GM12878 (cell line): ENCODE measurements around the gene GRB10. TPM values are rescaled to one million over a fixed set of nuclear protein-coding genes. Genes with fewer than 3 reads are reported as not detected.

ENCODE experiments used
- ATAC-seq: fragments of 200-7000 bp; cut with Tn5 transposase; 3 replicates; pipeline ENCODE4 v1.9.1; 2020; ENCODE audit warnings: mild to moderate bottlenecking, moderate library complexity
- BruUV-seq: library from RNA; stranded (reverse); fragments of 400-500 nt; replicated peaks from 2 replicates; lab custom pipeline; 2021; lab: Mats Ljungman, UMichigan
- CTCF ChIA-PET: fragments of 300-600 bp; sonication (Branson Sonifier 250); formaldehyde crosslinking; extraction: SDS; loops from one replicate; lab custom pipeline; 2021; ENCODE audit warnings: inconsistent platforms; lab: Yijun Ruan, JAX
- POLR2A ChIA-PET: fragments of 350-600 bp; formaldehyde crosslinking; extraction: SDS; loops from one replicate; lab custom pipeline; 2021; ENCODE audit warnings: inconsistent platforms; lab: Charles Lee
- RAD21 ChIA-PET: fragments of 300-600 bp; sonication (Branson Sonifier 250); formaldehyde crosslinking; loops from one replicate; lab custom pipeline; 2023; ENCODE audit warnings: antibody characterized with exemption; ENCODE audit not compliant: unreplicated experiment; lab: Charles Lee
- SMC1A ChIA-PET: fragments of 300-600 bp; sonication (Branson Sonifier 250); formaldehyde crosslinking; loops from one replicate; lab custom pipeline; 2023; ENCODE audit not compliant: unreplicated experiment, uncharacterized antibody; lab: Charles Lee
- DNase-seq: peaks from one replicate; pipeline ENCODE4 v3.0.0-alpha.2; 2011; ENCODE audit warnings: low read depth, low spot score
- FAIRE-seq: peaks from 3 replicates; lab custom pipeline; 2011; peaks lifted over from hg19 to GRCh38; lab: Jason Lieb, UNC
- H2AFZ ChIP-seq: 2 replicates; pipeline ENCODE4 v1.6.0; 2011; ENCODE audit warnings: low read depth, low read length, control low read depth; ENCODE audit not compliant: control insufficient read depth
- H3K27ac ChIP-seq: 2 replicates; pipeline ENCODE4 v1.5.1; 2011; ENCODE audit warnings: control low read depth; ENCODE audit not compliant: control insufficient read depth, insufficient read depth
- H3K27me3 ChIP-seq, 2 experiments: replicated peaks in 1 of 2; 2 replicates each; pipeline versions ENCODE4 v1.6.0 to v1.6.1; 2011; ENCODE audit warnings: low read length in 1 of 2; ENCODE audit not compliant: control insufficient read depth in 2 of 2, insufficient read depth in 2 of 2
- H3K36me3 ChIP-seq, 2 experiments: 2 replicates each; pipeline ENCODE4 v1.5.1; 2011; ENCODE audit warnings: low read length in 1 of 2; ENCODE audit not compliant: control insufficient read depth in 2 of 2, insufficient read depth in 2 of 2
- H3K4me1 ChIP-seq: 2 replicates; pipeline ENCODE4 v1.6.1; 2011; ENCODE audit warnings: mild to moderate bottlenecking, low read length, moderate library complexity, mixed read lengths; ENCODE audit not compliant: control insufficient read depth, insufficient read depth
- H3K4me2 ChIP-seq: 2 replicates; pipeline ENCODE4 v1.6.0; 2011; ENCODE audit warnings: control low read depth; ENCODE audit not compliant: control insufficient read depth, insufficient read depth
- H3K4me3 ChIP-seq: fragments of 200-600 bp; sonication (generic); 2 replicates; pipeline ENCODE4 v1.5.1; 2016
- H3K79me2 ChIP-seq: 2 replicates; pipeline ENCODE4 v1.6.0; 2011; ENCODE audit warnings: low read length; ENCODE audit not compliant: control insufficient read depth, insufficient read depth
- H3K9ac ChIP-seq: 2 replicates; pipeline ENCODE4 v1.8.0; 2011; ENCODE audit warnings: low read length, control low read depth, mixed read lengths; ENCODE audit not compliant: control insufficient read depth, insufficient read depth
- H3K9me3 ChIP-seq: replicated peaks from 3 replicates; pipeline ENCODE4 v1.5.1; 2011; ENCODE audit warnings: mild to moderate bottlenecking, low read length; ENCODE audit not compliant: control insufficient read depth, insufficient read depth
- H4K20me1 ChIP-seq: 2 replicates; pipeline ENCODE4 v1.6.0; 2011; ENCODE audit not compliant: control insufficient read depth, insufficient read depth
- ASH2L ChIP-seq: fragments of 300-600, 200-600 bp; sonication (generic); IDR thresholded peaks from 2 replicates; pipeline ENCODE4 v1.6.1; 2017; ENCODE audit warnings: low read depth, mild to moderate bottlenecking, borderline replicate concordance
- BACH1 ChIP-seq: fragments of 450-650 bp; IDR thresholded peaks from 2 replicates; pipeline ENCODE4 v1.6.1; 2017; ENCODE audit warnings: mild to moderate bottlenecking, borderline replicate concordance
- EZH2 ChIP-seq: IDR thresholded peaks from 2 replicates; pipeline ENCODE4 v1.6.1; 2012; ENCODE audit warnings: low read depth, mild to moderate bottlenecking, control low read depth, inconsistent platforms, low read length, borderline replicate concordance; ENCODE audit not compliant: control insufficient read depth
- FOS ChIP-seq: IDR thresholded peaks from 3 replicates; pipeline ENCODE4 v1.6.1; 2011; ENCODE audit warnings: borderline replicate concordance; ENCODE audit not compliant: insufficient read length; ENCODE audit errors: extremely low read depth
- IKZF1 ChIP-seq: fragments of 450-650 bp; conservative IDR thresholded peaks from 2 replicates; pipeline ENCODE4 v1.6.1; 2017; ENCODE audit warnings: antibody characterized with exemption, mild to moderate bottlenecking
- LARP7 ChIP-seq: fragments of 450-650 bp; IDR thresholded peaks from 2 replicates; pipeline ENCODE4 v1.6.1; 2017; ENCODE audit warnings: mild to moderate bottlenecking
- MEF2A ChIP-seq: IDR thresholded peaks from 2 replicates; pipeline ENCODE4 v1.6.1; 2011; ENCODE audit warnings: low read depth, mild to moderate bottlenecking, low read length, moderate library complexity; ENCODE audit not compliant: insufficient read depth
- NBN ChIP-seq: fragments of 450-650 bp; IDR thresholded peaks from 2 replicates; pipeline ENCODE4 v1.6.1; 2016
- PML ChIP-seq: IDR thresholded peaks from 2 replicates; pipeline ENCODE4 v1.6.1; 2012; ENCODE audit warnings: low read length, inconsistent platforms
- RCOR1 ChIP-seq: conservative IDR thresholded peaks from 2 replicates; pipeline ENCODE4 v1.6.1; 2012; ENCODE audit warnings: low read depth, low read length, improper control_type of control experiment
- SMC3 ChIP-seq: IDR thresholded peaks from 2 replicates; pipeline ENCODE4 v1.6.1; 2011; ENCODE audit warnings: low read length, improper control_type of control experiment, borderline replicate concordance
- STAT1 ChIP-seq: fragments of 450-650 bp; conservative IDR thresholded peaks from 2 replicates; pipeline ENCODE4 v1.6.1; 2014; ENCODE audit warnings: antibody characterized with exemption, mild to moderate bottlenecking
- TCF3 ChIP-seq: IDR thresholded peaks from 2 replicates; pipeline ENCODE4 v1.6.1; 2012; ENCODE audit warnings: low read depth, mild to moderate bottlenecking, low read length, borderline replicate concordance; ENCODE audit not compliant: insufficient read depth
- TCF7 ChIP-seq: IDR thresholded peaks from 2 replicates; pipeline ENCODE4 v1.6.1; 2014; ENCODE audit warnings: antibody characterized with exemption, borderline replicate concordance
- WGBS: methylation state at CpG from one replicate; pipeline ENCODE4 v1.1.6; 2016; ENCODE audit warnings: low lambda C conversion rate; ENCODE audit not compliant: insufficient replicate concordance, insufficient coverage; ENCODE audit errors: missing lambda C conversion rate; 5-methylcytosine and 5-hydroxymethylcytosine counted together
- in situ Hi-C: fragments of 300-500 bp; cut with MboI; formaldehyde crosslinking; loops from 9 replicates; pipeline ENCODE4 v1.14.3; 2018; ENCODE audit warnings: mixed read lengths
- intact Hi-C: fragments of 100-400 bp; cut with micrococcal nuclease; formaldehyde crosslinking; loops from one replicate; pipeline ENCODE4 v1.14.2; 2022; ENCODE audit not compliant: unreplicated experiment
- polyA plus RNA-seq, 11 experiments: library from polyadenylated mRNA; depleted of rRNA in 4 of 11; unstranded in 6 of 11; stranded (reverse) in 5 of 11; fragments of >200 nt; fragmentation: Nextera tagmentation in 4 of 11; fragmentation: Illumina TruSeq in 1 of 11; extraction: Ambion mirVana in 4 of 11; extraction: Trizol in 1 of 11; gene quantifications; 1 replicate in 1 of 11; 2 replicates in 10 of 11; pipeline versions ENCODE4 v1.2.1 to v1.2.3, GENCODE V29; 2011 to 2016; ENCODE audit warnings: inconsistent platforms in 2 of 11, missing spikeins in 2 of 11, low read depth in 1 of 11
- total RNA-seq, 4 experiments: library from RNA; depleted of rRNA in 3 of 4; stranded (reverse); fragments of >200 nt in 3 of 4; fragmentation: Illumina TruSeq in 1 of 4; extraction: Trizol in 1 of 4; gene quantifications; 2 replicates each; pipeline versions ENCODE4 v1.2.1 to v1.2.3, GENCODE V29; 2013 to 2021
- TF ChIP-seq, protein P1 (sequence below): IDR thresholded peaks from 2 replicates; pipeline ENCODE4 v1.6.1; 2012; ENCODE audit warnings: low read depth, low read length, improper control_type of control experiment
- TF ChIP-seq, protein P2 (sequence below): fragments of 450-650 bp; formaldehyde crosslinking; IDR thresholded peaks from 2 replicates; pipeline ENCODE4 v1.4.0; 2022; ENCODE audit warnings: mild to moderate bottlenecking, moderate library complexity
- TF ChIP-seq, protein P3 (sequence below): fragments of 450-650 bp; formaldehyde crosslinking; IDR thresholded peaks from 2 replicates; pipeline ENCODE4 v1.4.0; 2020; ENCODE audit warnings: mild to moderate bottlenecking, moderate library complexity

The GRB10 gene
- total and polyA plus RNA-seq, 10 of the 15 experiments (the other 5 are each of a cell fraction or from before 2014, with no cell fraction given), result 0.04 to 0.33 TPM; not detected in 8

DNA sequence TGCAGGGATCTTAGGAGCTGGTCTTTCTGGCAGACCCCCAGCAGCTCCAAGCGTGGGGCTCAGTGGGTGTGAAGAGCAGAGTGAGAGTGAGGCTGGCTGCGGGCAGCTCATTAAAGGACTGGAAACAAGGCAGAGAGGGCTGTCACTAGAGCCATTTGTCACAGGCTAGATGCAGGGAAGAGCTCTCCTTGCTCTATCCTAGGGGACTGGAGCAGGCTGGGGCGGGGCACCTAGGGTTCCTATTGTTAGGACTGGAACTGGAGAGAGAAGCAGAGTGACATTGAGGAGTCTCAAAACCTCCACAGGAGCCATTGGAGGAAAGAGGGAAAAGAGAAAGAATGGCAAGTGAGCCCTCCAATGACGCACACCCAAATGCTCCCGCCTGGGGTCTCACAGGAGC is 216.7 kb downstream of the GRB10 start:
- Histone ChIP-seq H3K27me3 (peaks cover 0 to 5% of the 10 kb centered on the region in 2 experiments; a peak in 3 of 4 replicates), H3K36me3 (no peaks in the 10 kb centered on the region), H3K9me3 (no peaks in the 10 kb centered on the region), H3K4me2 (no peak overlapping the region), H3K4me1 (no peaks in the 10 kb centered on the region), H2AFZ (no peak overlapping the region), H3K27ac (no peak overlapping the region), H3K79me2 (no peaks in the 10 kb centered on the region), H3K4me3 (no peak overlapping the region), H4K20me1 (no peaks in the 10 kb centered on the region), H3K9ac (no peak overlapping the region)
- RAD21 ChIA-PET, result no interaction called here
- in situ Hi-C loops, result no loop called here
- CTCF ChIA-PET, result no interaction called here
- no TSS peak for BruUV-seq
- 11% methylated on average over 5 of the region's 5 CpGs for WGBS
- no peak for DNase-seq
- no peak for FAIRE-seq
- POLR2A ChIA-PET, result no interaction called here
- intact Hi-C loops, result no loop called here
- SMC1A ChIA-PET, result no interaction called here
- ATAC-seq, result no peak
- TF ChIP-seq TCF3, result no peak
- TF ChIP-seq EZH2, result no peak
- TF ChIP-seq IKZF1, result no peak
- TF ChIP-seq ASH2L, result no peak
- no peak for TF ChIP-seq FOS
- TF ChIP-seq, protein P1, sequence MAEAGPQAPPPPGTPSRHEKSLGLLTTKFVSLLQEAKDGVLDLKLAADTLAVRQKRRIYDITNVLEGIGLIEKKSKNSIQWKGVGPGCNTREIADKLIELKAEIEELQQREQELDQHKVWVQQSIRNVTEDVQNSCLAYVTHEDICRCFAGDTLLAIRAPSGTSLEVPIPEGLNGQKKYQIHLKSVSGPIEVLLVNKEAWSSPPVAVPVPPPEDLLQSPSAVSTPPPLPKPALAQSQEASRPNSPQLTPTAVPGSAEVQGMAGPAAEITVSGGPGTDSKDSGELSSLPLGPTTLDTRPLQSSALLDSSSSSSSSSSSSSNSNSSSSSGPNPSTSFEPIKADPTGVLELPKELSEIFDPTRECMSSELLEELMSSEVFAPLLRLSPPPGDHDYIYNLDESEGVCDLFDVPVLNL, result no peak
- TF ChIP-seq, protein P2, sequence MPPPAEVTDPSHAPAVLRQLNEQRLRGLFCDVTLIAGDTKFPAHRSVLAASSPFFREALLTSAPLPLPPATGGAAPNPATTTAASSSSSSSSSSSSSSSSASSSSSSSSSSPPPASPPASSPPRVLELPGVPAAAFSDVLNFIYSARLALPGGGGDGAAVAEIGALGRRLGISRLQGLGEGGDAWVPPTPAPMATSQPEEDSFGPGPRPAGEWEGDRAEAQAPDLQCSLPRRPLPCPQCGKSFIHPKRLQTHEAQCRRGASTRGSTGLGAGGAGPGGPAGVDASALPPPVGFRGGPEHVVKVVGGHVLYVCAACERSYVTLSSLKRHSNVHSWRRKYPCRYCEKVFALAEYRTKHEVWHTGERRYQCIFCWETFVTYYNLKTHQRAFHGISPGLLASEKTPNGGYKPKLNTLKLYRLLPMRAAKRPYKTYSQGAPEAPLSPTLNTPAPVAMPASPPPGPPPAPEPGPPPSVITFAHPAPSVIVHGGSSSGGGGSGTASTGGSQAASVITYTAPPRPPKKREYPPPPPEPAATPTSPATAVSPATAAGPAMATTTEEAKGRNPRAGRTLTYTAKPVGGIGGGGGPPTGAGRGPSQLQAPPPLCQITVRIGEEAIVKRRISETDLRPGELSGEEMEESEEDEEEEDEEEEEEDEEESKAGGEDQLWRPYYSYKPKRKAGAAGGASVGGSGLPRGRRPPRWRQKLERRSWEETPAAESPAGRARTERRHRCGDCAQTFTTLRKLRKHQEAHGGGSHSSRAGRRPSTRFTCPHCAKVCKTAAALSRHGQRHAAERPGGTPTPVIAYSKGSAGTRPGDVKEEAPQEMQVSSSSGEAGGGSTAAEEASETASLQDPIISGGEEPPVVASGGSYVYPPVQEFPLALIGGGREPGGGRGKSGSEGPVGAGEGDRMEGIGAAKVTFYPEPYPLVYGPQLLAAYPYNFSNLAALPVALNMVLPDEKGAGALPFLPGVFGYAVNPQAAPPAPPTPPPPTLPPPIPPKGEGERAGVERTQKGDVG (CRISPR knock-in tag), result no peak
- TF ChIP-seq MEF2A, result no peak
- no peak for TF ChIP-seq NBN
- TF ChIP-seq LARP7, result no peak
- TF ChIP-seq BACH1, result no peak
- TF ChIP-seq TCF7, result no peak
- TF ChIP-seq, protein P3, sequence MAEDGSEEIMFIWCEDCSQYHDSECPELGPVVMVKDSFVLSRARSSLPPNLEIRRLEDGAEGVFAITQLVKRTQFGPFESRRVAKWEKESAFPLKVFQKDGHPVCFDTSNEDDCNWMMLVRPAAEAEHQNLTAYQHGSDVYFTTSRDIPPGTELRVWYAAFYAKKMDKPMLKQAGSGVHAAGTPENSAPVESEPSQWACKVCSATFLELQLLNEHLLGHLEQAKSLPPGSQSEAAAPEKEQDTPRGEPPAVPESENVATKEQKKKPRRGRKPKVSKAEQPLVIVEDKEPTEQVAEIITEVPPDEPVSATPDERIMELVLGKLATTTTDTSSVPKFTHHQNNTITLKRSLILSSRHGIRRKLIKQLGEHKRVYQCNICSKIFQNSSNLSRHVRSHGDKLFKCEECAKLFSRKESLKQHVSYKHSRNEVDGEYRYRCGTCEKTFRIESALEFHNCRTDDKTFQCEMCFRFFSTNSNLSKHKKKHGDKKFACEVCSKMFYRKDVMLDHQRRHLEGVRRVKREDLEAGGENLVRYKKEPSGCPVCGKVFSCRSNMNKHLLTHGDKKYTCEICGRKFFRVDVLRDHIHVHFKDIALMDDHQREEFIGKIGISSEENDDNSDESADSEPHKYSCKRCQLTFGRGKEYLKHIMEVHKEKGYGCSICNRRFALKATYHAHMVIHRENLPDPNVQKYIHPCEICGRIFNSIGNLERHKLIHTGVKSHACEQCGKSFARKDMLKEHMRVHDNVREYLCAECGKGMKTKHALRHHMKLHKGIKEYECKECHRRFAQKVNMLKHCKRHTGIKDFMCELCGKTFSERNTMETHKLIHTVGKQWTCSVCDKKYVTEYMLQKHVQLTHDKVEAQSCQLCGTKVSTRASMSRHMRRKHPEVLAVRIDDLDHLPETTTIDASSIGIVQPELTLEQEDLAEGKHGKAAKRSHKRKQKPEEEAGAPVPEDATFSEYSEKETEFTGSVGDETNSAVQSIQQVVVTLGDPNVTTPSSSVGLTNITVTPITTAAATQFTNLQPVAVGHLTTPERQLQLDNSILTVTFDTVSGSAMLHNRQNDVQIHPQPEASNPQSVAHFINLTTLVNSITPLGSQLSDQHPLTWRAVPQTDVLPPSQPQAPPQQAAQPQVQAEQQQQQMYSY (CRISPR knock-in tag), result no peak
- TF ChIP-seq PML, result no peak
- TF ChIP-seq RCOR1, result no peak
- no peak for TF ChIP-seq STAT1
- TF ChIP-seq SMC3, result no peak
